HG03442 (cell line): ENCODE measurements around the gene RAB9B.
"Not testable (repeated sequence)": the region's sequence is repeated elsewhere in the genome, so short reads cannot be mapped to it uniquely, and the experiment has no call there.

Experiments
- ATAC-seq: cut with Tn5 transposase; IDR thresholded peaks from one replicate; pipeline ENCODE4 v1.9.1; 2021; ENCODE audit warnings: mild to moderate bottlenecking, moderate library complexity; ENCODE audit not compliant: unreplicated experiment

Gene RAB9B

GRCh38 chrX:103831803-103832544 lies at the start of gene RAB9B:
Gene RAB9B, minus strand, starts transcription at chrX:103832257. Its CDS starts 6,473 bp downstream, at chrX:103825784.
- peak; percentile 81 for ATAC-seq

- no peak for ATAC-seq
Observed at GRCh38 chrX:103879339-103879738, 47.3 kb upstream of the RAB9B start.

GRCh38 chrX:103878466-103879122 lies 46.5 kb upstream of the RAB9B start:
- ATAC-seq = no peak

- no peak for ATAC-seq
Observed at GRCh38 chrX:103877571-103877970, 45.5 kb upstream of the RAB9B start.

- no peak for ATAC-seq
Observed at GRCh38 chrX:103864886-103865534, 33.0 kb upstream of the RAB9B start.

- no peak for ATAC-seq
Observed at GRCh38 chrX:103864149-103864548, 32.1 kb upstream of the RAB9B start.

- ATAC-seq = no peak
Observed at GRCh38 chrX:103861200-103861599, 29.1 kb upstream of the RAB9B start.

- no peak for ATAC-seq
Observed at GRCh38 chrX:103849558-103849957, 17.5 kb upstream of the RAB9B start.

GRCh38 chrX:103847174-103847870 lies 15.3 kb upstream of the RAB9B start:
- no peak for ATAC-seq

GRCh38 chrX:103846386-103846785 lies 14.3 kb upstream of the RAB9B start:
- no peak for ATAC-seq

GRCh38 chrX:103845165-103845653 lies 13.2 kb upstream of the RAB9B start:
- ATAC-seq = peak; percentile 82

- ATAC-seq = no peak
Observed at GRCh38 chrX:103839404-103839803, 7.3 kb upstream of the RAB9B start.

- ATAC-seq = peak; percentile 12
Observed at GRCh38 chrX:103831342-103831802, 685 bp downstream of the RAB9B start.

GRCh38 chrX:103830848-103831247 lies 1.2 kb downstream of the RAB9B start:
- ATAC-seq = no peak

GRCh38 chrX:103828529-103828928 lies 3.5 kb downstream of the RAB9B start:
- ATAC-seq = no peak

GRCh38 chrX:103825881-103826280 lies 6.2 kb downstream of the RAB9B start:
- no peak for ATAC-seq

GRCh38 chrX:103823591-103823990 lies 8.5 kb downstream of the RAB9B start:
- no peak for ATAC-seq

GRCh38 chrX:103820802-103821201 lies 11.3 kb downstream of the RAB9B start:
- not testable (repeated sequence) for ATAC-seq

- no peak for ATAC-seq
Observed at GRCh38 chrX:103818842-103819619, 13.0 kb downstream of the RAB9B start.

GRCh38 chrX:103817502-103817901 lies 14.6 kb downstream of the RAB9B start:
- ATAC-seq = peak; percentile 50
